ENCODE measurements around the gene ZBTB45. TPM values are rescaled to one million over a fixed set of nuclear protein-coding genes. Genes with fewer than 3 reads are reported as not detected.
A peak's percentile ranks its signal among the peaks of the same experiment; 100 is the strongest.

ZBTB45 gene
- total RNA-seq, 1 experiment from 2014 or later, result 14.8 TPM

DNA sequence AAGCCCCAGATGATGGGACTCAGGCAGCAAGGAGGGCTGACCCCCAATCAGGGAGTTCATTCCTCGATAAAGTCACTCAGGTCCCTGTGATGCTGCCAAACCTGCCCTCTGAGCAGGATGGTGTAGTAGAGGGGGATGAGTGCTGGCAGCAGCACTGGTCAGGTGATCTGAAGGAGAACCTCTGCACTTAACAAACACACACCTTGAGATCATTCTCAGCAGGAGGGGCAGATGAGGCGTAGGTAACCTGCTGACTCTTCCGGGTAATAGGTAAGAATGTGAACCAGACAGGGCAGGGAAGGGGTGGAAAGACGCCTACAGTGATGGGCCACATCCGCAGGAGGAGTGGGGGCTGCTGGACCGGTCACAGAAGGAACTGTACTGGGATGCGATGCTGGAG lies 40.3 kb downstream of the ZBTB45 start:
- Histone ChIP-seq H3K27me3 (replicated peaks; ENCODE audit: control insufficient read depth, insufficient read depth, low read length) (no peaks in the 10 kb centered on the region), H3K9me3 (no peaks in the 10 kb centered on the region), H3K36me3 (ENCODE audit: control insufficient read depth, insufficient read depth, low read length) (no peaks in the 10 kb centered on the region), H3K4me1 (peaks cover 5% of the 10 kb centered on the region; the same call in 1 of the 2 replicates), H3K4me3 (ENCODE audit: low read depth, low read length) (no peak overlapping the region)
- Mint-ChIP-seq H3K9me3 (ENCODE audit: unreplicated experiment) (no peaks in the 10 kb centered on the region), H3K27me3 (ENCODE audit: insufficient read depth, unreplicated experiment) (no peaks in the 10 kb centered on the region), H3K36me3 (ENCODE audit: insufficient read depth, unreplicated experiment) (peaks cover 26% of the 10 kb centered on the region), H3K27ac (ENCODE audit: unreplicated experiment) (no peak overlapping the region), H3K4me1 (ENCODE audit: low read depth, unreplicated experiment) (no peaks in the 10 kb centered on the region), H3K4me3 (ENCODE audit: unreplicated experiment) (no peak overlapping the region)
- ChIA-PET POLR2A (no interaction called here), CTCF (no interaction called here)
- TF ChIP-seq, protein P1, sequence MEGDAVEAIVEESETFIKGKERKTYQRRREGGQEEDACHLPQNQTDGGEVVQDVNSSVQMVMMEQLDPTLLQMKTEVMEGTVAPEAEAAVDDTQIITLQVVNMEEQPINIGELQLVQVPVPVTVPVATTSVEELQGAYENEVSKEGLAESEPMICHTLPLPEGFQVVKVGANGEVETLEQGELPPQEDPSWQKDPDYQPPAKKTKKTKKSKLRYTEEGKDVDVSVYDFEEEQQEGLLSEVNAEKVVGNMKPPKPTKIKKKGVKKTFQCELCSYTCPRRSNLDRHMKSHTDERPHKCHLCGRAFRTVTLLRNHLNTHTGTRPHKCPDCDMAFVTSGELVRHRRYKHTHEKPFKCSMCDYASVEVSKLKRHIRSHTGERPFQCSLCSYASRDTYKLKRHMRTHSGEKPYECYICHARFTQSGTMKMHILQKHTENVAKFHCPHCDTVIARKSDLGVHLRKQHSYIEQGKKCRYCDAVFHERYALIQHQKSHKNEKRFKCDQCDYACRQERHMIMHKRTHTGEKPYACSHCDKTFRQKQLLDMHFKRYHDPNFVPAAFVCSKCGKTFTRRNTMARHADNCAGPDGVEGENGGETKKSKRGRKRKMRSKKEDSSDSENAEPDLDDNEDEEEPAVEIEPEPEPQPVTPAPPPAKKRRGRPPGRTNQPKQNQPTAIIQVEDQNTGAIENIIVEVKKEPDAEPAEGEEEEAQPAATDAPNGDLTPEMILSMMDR (IDR thresholded peaks at IDR 0.05; ENCODE audit: insufficient read depth in 1 of 2, low read depth in 1 of 2, low read length in 1 of 2, severe bottlenecking in 1 of 2, unreplicated experiment in 1 of 2), result no peak
- no TSS peak for BruUV-seq (replicated peaks)
- intact Hi-C loops (cut with micrococcal nuclease; ENCODE audit: unreplicated experiment), result no loop called here
- no peak for DNase-seq

DNA sequence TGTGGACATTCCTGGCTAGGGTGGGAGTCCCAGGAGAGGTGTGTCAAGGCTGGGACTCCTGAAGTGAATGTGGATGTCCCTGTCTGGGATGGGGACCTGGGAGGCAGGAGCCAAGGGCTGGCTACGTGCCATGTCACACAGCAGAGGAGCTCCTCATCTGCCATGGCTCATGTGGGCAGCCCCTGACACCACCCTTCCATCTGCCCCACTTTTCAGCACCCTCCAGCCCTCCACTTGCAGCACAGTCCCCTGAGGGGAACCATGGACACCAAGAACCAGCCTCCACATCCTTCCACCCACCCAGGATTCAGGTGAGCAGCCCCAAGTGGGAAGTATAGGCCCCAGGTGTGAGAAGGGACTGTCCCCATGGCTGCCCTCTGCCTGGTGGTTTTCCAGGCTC lies 41.7 kb downstream of the ZBTB45 start:
- POLR2A ChIA-PET, result interaction anchor here (0.5 kb wide), 1 partner anchor 16 kb away, joined by 3 read pairs; no protein-coding TSS in a partner anchor
- peak overlapping the region; percentile 79 for H3K4me3 Mint-ChIP-seq (ENCODE audit: unreplicated experiment)
- H3K36me3 Mint-ChIP-seq (ENCODE audit: insufficient read depth, unreplicated experiment), result peaks cover 32% of the 10 kb centered on the region
- no peak for DNase-seq
- H3K27me3 ChIP-seq (replicated peaks; ENCODE audit: control insufficient read depth, insufficient read depth, low read length), result no peaks in the 10 kb centered on the region
- TF ChIP-seq, protein P1 (IDR thresholded peaks at IDR 0.05; ENCODE audit: insufficient read depth in 1 of 2, low read depth in 1 of 2, low read length in 1 of 2, severe bottlenecking in 1 of 2, unreplicated experiment in 1 of 2), result no peak
- no peaks in the 10 kb centered on the region for H3K4me1 Mint-ChIP-seq (ENCODE audit: low read depth, unreplicated experiment)
- no peak overlapping the region for H3K27ac Mint-ChIP-seq (ENCODE audit: unreplicated experiment)
- H3K36me3 ChIP-seq (ENCODE audit: control insufficient read depth, insufficient read depth, low read length), result no peaks in the 10 kb centered on the region
- intact Hi-C loops (cut with micrococcal nuclease; ENCODE audit: unreplicated experiment), result no loop called here
- CTCF ChIA-PET, result no interaction called here
- H3K4me1 ChIP-seq, result peaks cover 5% of the 10 kb centered on the region; the same call in 1 of the 2 replicates
- BruUV-seq (replicated peaks), result no TSS peak
- no peaks in the 10 kb centered on the region for H3K9me3 ChIP-seq
- H3K9me3 Mint-ChIP-seq (ENCODE audit: unreplicated experiment), result no peaks in the 10 kb centered on the region
- no peak overlapping the region for H3K4me3 ChIP-seq (ENCODE audit: low read depth, low read length)
- H3K27me3 Mint-ChIP-seq (ENCODE audit: insufficient read depth, unreplicated experiment), result no peaks in the 10 kb centered on the region

GRCh38 chr19:58477130-58477529 lies 42.5 kb downstream of the ZBTB45 start:
- Histone ChIP-seq H3K9me3 (no peaks in the 10 kb centered on the region), H3K4me3 (ENCODE audit: low read depth, low read length) (peak overlapping the region; percentile 71), H3K27me3 (replicated peaks; ENCODE audit: control insufficient read depth, insufficient read depth, low read length) (no peaks in the 10 kb centered on the region), H3K4me1 (peaks cover 5% of the 10 kb centered on the region; the same call in 1 of the 2 replicates), H3K36me3 (ENCODE audit: control insufficient read depth, insufficient read depth, low read length) (peaks cover under 1% of the 10 kb centered on the region; the same call in 1 of the 2 replicates)
- Mint-ChIP-seq H3K36me3 (ENCODE audit: insufficient read depth, unreplicated experiment) (peaks cover 40% of the 10 kb centered on the region), H3K27me3 (ENCODE audit: insufficient read depth, unreplicated experiment) (no peaks in the 10 kb centered on the region), H3K9me3 (ENCODE audit: unreplicated experiment) (no peaks in the 10 kb centered on the region), H3K27ac (ENCODE audit: unreplicated experiment) (peak overlapping the region; percentile 85), H3K4me3 (ENCODE audit: unreplicated experiment) (peak overlapping the region; percentile 79), H3K4me1 (ENCODE audit: low read depth, unreplicated experiment) (no peaks in the 10 kb centered on the region)
- intact Hi-C loops (cut with micrococcal nuclease; ENCODE audit: unreplicated experiment), result no loop called here
- ChIA-PET CTCF (no interaction called here), POLR2A (interaction anchor here (0.5 to 0.9 kb wide), 2 partner anchors 16 to 199 kb away, joined by 3 read pairs; no protein-coding TSS in a partner anchor)
- BruUV-seq (replicated peaks), result no TSS peak
- TF ChIP-seq, protein P1 (IDR thresholded peaks at IDR 0.05; ENCODE audit: insufficient read depth in 1 of 2, low read depth in 1 of 2, low read length in 1 of 2, severe bottlenecking in 1 of 2, unreplicated experiment in 1 of 2), result no peak
- DNase-seq, result no peak
